ENCODE data around the gene DNAJA3. TPM values are rescaled to one million over a fixed set of nuclear protein-coding genes. Genes with fewer than 3 reads are reported as not detected.

Gene DNAJA3
- 67.9 to 70.4 TPM (median 68.8 TPM) in 5 replicates for total RNA-seq (2022; extraction: Qiagen RNA extraction)

GRCh38 chr16:4425378-4426020, at the start of gene DNAJA3:
DNAJA3 (plus strand) TSS chr16:4425868; CDS start chr16:4425882, 14 bp downstream.

GRCh38 chr16:4416200-4417032, 9.3 kb upstream of the DNAJA3 start, which contains the start of gene CORO7:
CORO7 (minus strand) TSS chr16:4416596; CDS start chr16:4416518, 78 bp downstream.

GRCh38 chr16:4474192-4474961, 48.7 kb downstream of the DNAJA3 start, which contains the start of gene NMRAL1:
NMRAL1 (minus strand) TSS chr16:4474625; CDS start chr16:4474132, 493 bp downstream.

GRCh38 chr16:4475880-4476788, 50.5 kb downstream of the DNAJA3 start, which contains the start of gene HMOX2:
HMOX2 (plus strand) TSS chr16:4476398; CDS start chr16:4505525, 29,127 bp downstream.

Other genes with a start within 250 kb of the DNAJA3 start
- 0.03 to 0.08 TPM (median 0.06 TPM) in 5 replicates for gene SRL, start 183.8 kb upstream of the DNAJA3 start, total RNA-seq (2022; extraction: Qiagen RNA extraction)
- gene TFAP4, start 152.8 kb upstream of the DNAJA3 start, total RNA-seq (2022; extraction: Qiagen RNA extraction) = 12.8 to 16.9 TPM (median 14.4 TPM) in 5 replicates
- gene GLIS2, start 109.8 kb upstream of the DNAJA3 start, total RNA-seq (2022; extraction: Qiagen RNA extraction) = 22.2 to 27.5 TPM (median 25.3 TPM) in 5 replicates
- gene PAM16, start 74.5 kb upstream of the DNAJA3 start, total RNA-seq (2022; extraction: Qiagen RNA extraction) = 52.1 to 77.7 TPM (median 77.1 TPM) in 5 replicates
- gene VASN, start 54.0 kb upstream of the DNAJA3 start, total RNA-seq (2022; extraction: Qiagen RNA extraction) = 4.0 to 6.0 TPM (median 5.5 TPM) in 5 replicates
- gene CORO7, start 9.3 kb upstream of the DNAJA3 start, total RNA-seq (2022; extraction: Qiagen RNA extraction) = 13.1 to 18.8 TPM (median 18.2 TPM) in 5 replicates
- gene NMRAL1, start 48.8 kb downstream of the DNAJA3 start, total RNA-seq (2022; extraction: Qiagen RNA extraction) = 42.5 to 48.7 TPM (median 46.5 TPM) in 5 replicates
- 57.4 to 69.7 TPM (median 64.8 TPM) in 5 replicates for gene HMOX2, start 50.5 kb downstream of the DNAJA3 start, total RNA-seq (2022; extraction: Qiagen RNA extraction)
- 12.7 to 14.8 TPM (median 14.1 TPM) in 5 replicates for gene CDIP1, start 112.9 kb downstream of the DNAJA3 start, total RNA-seq (2022; extraction: Qiagen RNA extraction)
- gene C16orf96, start 130.5 kb downstream of the DNAJA3 start, total RNA-seq (2022; extraction: Qiagen RNA extraction) = 0.05 to 0.08 TPM (median 0.06 TPM) in 4 of 5 replicates, not detected in the other
- gene UBALD1, start 189.0 kb downstream of the DNAJA3 start, total RNA-seq (2022; extraction: Qiagen RNA extraction) = 36.7 to 60.9 TPM (median 55.0 TPM) in 5 replicates
- gene MGRN1, start 199.0 kb downstream of the DNAJA3 start, total RNA-seq (2022; extraction: Qiagen RNA extraction) = 40.2 to 44.2 TPM (median 42.4 TPM) in 5 replicates